SK-N-MC (cell line): ENCODE data around the gene TOM1L2.

Experiments used
- EZH2 ChIP-seq: fragments of 200-600 bp; sonication (generic); IDR thresholded peaks from one replicate; pipeline ENCODE4 v1.6.1; 2017; ENCODE audit warnings: antibody characterized with exemption
- POLR2AphosphoS5 ChIP-seq: IDR thresholded peaks from 2 replicates; pipeline ENCODE4 v1.6.1; 2012; ENCODE audit warnings: mild to moderate bottlenecking, low read depth, low read length, borderline replicate concordance

DNA sequence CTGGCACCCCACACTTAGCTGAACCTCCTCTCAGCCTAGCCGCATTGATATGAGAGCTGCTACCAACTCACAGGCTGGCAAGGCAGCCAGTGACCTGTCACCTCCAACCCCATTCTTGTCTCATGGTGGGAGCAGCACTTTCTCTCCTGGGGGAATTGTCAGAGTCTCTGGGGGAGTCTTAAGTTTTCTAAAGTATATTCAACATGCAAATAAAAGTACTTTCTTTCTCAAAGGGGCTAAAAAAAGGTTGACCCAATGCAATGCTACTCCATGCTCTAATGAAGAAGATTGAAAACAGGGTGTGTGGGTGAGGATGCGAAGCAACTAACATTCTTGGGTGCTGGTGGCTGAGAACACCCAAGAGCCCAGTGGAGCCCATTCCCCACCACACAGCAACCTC lies 82.3 kb downstream of the TOM1L2 start:
- TF ChIP-seq EZH2 (no peak), POLR2AphosphoS5 (no peak)
